ENCODE data around the gene RAP2A. TPM values are rescaled to one million over a fixed set of nuclear protein-coding genes. Genes with fewer than 3 reads are reported as not detected.

RAP2A gene
- total RNA-seq, 4 donors from 2014 or later, result 21.1 to 33.5 (median 26.6) TPM

DNA sequence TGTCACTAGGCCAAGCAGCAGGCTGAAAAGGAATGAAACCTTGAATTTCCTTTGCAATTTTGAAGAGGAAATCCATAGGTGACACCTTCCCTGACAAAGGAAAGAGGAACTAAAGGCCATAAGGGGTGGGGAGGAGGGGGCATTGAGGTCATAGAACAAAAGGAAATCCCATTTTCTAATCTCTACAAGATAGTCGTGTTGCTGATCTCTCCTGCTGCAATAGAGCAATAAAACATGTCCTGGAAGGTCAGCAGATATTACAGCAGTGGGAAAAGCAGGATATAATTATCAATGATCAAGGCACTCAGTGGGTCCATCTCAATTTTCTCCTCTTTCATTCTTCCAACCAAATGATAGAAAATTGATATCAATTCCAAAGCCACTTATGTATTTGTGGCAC is 20.3 kb upstream of the RAP2A start:
- Histone ChIP-seq H3K9me3 (no peaks in the 10 kb centered on the region), H3K27ac (no peak overlapping the region), H3K36me3 (no peaks in the 10 kb centered on the region), H3K4me3 (no peak overlapping the region), H3K27me3 (no peaks in the 10 kb centered on the region), H3K4me1 (no peaks in the 10 kb centered on the region)
- TF ChIP-seq, protein P1, sequence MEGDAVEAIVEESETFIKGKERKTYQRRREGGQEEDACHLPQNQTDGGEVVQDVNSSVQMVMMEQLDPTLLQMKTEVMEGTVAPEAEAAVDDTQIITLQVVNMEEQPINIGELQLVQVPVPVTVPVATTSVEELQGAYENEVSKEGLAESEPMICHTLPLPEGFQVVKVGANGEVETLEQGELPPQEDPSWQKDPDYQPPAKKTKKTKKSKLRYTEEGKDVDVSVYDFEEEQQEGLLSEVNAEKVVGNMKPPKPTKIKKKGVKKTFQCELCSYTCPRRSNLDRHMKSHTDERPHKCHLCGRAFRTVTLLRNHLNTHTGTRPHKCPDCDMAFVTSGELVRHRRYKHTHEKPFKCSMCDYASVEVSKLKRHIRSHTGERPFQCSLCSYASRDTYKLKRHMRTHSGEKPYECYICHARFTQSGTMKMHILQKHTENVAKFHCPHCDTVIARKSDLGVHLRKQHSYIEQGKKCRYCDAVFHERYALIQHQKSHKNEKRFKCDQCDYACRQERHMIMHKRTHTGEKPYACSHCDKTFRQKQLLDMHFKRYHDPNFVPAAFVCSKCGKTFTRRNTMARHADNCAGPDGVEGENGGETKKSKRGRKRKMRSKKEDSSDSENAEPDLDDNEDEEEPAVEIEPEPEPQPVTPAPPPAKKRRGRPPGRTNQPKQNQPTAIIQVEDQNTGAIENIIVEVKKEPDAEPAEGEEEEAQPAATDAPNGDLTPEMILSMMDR (IDR thresholded peaks at IDR 0.05), result no peak
- no peak for TF ChIP-seq EP300 (IDR thresholded peaks at IDR 0.05)
- TF ChIP-seq POLR2AphosphoS5 (IDR thresholded peaks at IDR 0.05), result no peak
- TF ChIP-seq POLR2A (IDR thresholded peaks at IDR 0.05), result no peak
- ATAC-seq, result no peak
- WGBS, 2 donors (ENCODE audit: low coverage in 1 of 2), result 36 to 44% methylated on average over 1 of the region's 1 CpG

GRCh38 chr13:97414392-97414791 is 19.6 kb upstream of the RAP2A start:
- ATAC-seq, result no peak
- no peaks in the 10 kb centered on the region for H3K36me3 ChIP-seq
- no peaks in the 10 kb centered on the region for H3K4me1 ChIP-seq
- no peaks in the 10 kb centered on the region for H3K9me3 ChIP-seq
- no peak overlapping the region for H3K27ac ChIP-seq
- WGBS, 2 donors (ENCODE audit: low coverage in 1 of 2), result 65 to 72% methylated on average over 4 of the region's 4 CpGs
- TF ChIP-seq, protein P1 (IDR thresholded peaks at IDR 0.05), result no peak
- no peak for TF ChIP-seq POLR2AphosphoS5 (IDR thresholded peaks at IDR 0.05)
- no peak for TF ChIP-seq EP300 (IDR thresholded peaks at IDR 0.05)
- TF ChIP-seq POLR2A (IDR thresholded peaks at IDR 0.05), result no peak
- H3K4me3 ChIP-seq, result no peak overlapping the region
- no peaks in the 10 kb centered on the region for H3K27me3 ChIP-seq

- WGBS, 2 donors (ENCODE audit: low coverage in 1 of 2), result 64 to 68% methylated on average over 4 to 5 of the region's 5 CpGs
- no peak for TF ChIP-seq EP300 (IDR thresholded peaks at IDR 0.05)
- TF ChIP-seq, protein P1 (IDR thresholded peaks at IDR 0.05), result no peak
- no peak for TF ChIP-seq POLR2A (IDR thresholded peaks at IDR 0.05)
- no peak for TF ChIP-seq POLR2AphosphoS5 (IDR thresholded peaks at IDR 0.05)
- ATAC-seq, result no peak
Measured at GRCh38 chr13:97417698-97418097, 16.3 kb upstream of the RAP2A start.

GRCh38 chr13:97422118-97423054 is 11.6 kb upstream of the RAP2A start:
- H3K27ac ChIP-seq, result no peak overlapping the region
- H3K4me3 ChIP-seq, result no peak overlapping the region
- H3K4me1 ChIP-seq, result no peaks in the 10 kb centered on the region
- TF ChIP-seq, protein P1 (IDR thresholded peaks at IDR 0.05), result no peak
- TF ChIP-seq POLR2AphosphoS5 (IDR thresholded peaks at IDR 0.05) (no peak), POLR2A (IDR thresholded peaks at IDR 0.05) (no peak), EP300 (IDR thresholded peaks at IDR 0.05) (no peak)
- 73 to 75% methylated on average over 8 of the region's 8 CpGs for WGBS, 2 donors (ENCODE audit: low coverage in 1 of 2)
- H3K9me3 ChIP-seq, result no peaks in the 10 kb centered on the region
- H3K27me3 ChIP-seq, result no peaks in the 10 kb centered on the region
- no peaks in the 10 kb centered on the region for H3K36me3 ChIP-seq
- ATAC-seq, result no peak

More at GRCh38 chr13:97417698-97418097, 16.3 kb upstream of the RAP2A start:
- Histone ChIP-seq H3K36me3 (no peaks in the 10 kb centered on the region), H3K9me3 (no peaks in the 10 kb centered on the region), H3K4me1 (no peaks in the 10 kb centered on the region), H3K27me3 (no peaks in the 10 kb centered on the region), H3K4me3 (no peak overlapping the region), H3K27ac (no peak overlapping the region)

Data from gastroesophageal sphincter (tissue), 4 donors.